PC-9 (cell line): Measurements from ENCODE around the gene PDE3B. TPM values are rescaled to one million over a fixed set of nuclear protein-coding genes. Genes with fewer than 3 reads are reported as not detected.
"Not testable (repeated sequence)": the region's sequence is repeated elsewhere in the genome, so short reads cannot be mapped to it uniquely, and the experiment has no call there.

Source experiments
- BruUV-seq: library from RNA; stranded (reverse); fragments of 400-500 nt; replicated peaks from 2 replicates; lab custom pipeline; 2021; lab: Mats Ljungman, UMichigan
- CTCF ChIA-PET: fragments of 300-600 bp; sonication (Branson Sonifier 250); formaldehyde crosslinking; loops from one replicate; lab custom pipeline; 2022; ENCODE audit warnings: antibody characterized with exemption; lab: Charles Lee
- POLR2A ChIA-PET: fragments of 300-600 bp; sonication (Branson Sonifier 250); formaldehyde crosslinking; loops from one replicate; lab custom pipeline; 2022; ENCODE audit warnings: antibody characterized with exemption; ENCODE audit not compliant: unreplicated experiment; lab: Charles Lee
- DNase-seq, 2 experiments: peaks; one replicate each; pipeline versions ENCODE4 v3.0.0 to v3.0.0-alpha.2; 2015 to 2022; ENCODE audit warnings: mixed read lengths in 1 of 2
- H2AFZ ChIP-seq: fragments of 200-600 bp; sonication (generic); 2 replicates; pipeline ENCODE4 v1.8.1; 2017; ENCODE audit warnings: antibody characterized with exemption
- H3F3A ChIP-seq: fragments of 200-600 bp; sonication (generic); 2 replicates; pipeline ENCODE4 v1.8.1; 2017; ENCODE audit warnings: antibody characterized with exemption, mild to moderate bottlenecking, low read depth; ENCODE audit not compliant: insufficient read depth
- H3K27ac ChIP-seq: fragments of 200-600 bp; sonication (generic); 2 replicates; pipeline ENCODE4 v1.6.1; 2016; ENCODE audit warnings: mixed run types
- H3K27me3 ChIP-seq: fragments of 200-600 bp; sonication (generic); 2 replicates; pipeline ENCODE4 v1.6.1; 2016; ENCODE audit warnings: low read depth, mixed run types; ENCODE audit not compliant: insufficient read depth
- H3K36me3 ChIP-seq: fragments of 200-600 bp; sonication (generic); 2 replicates; pipeline ENCODE4 v1.6.1; 2016; ENCODE audit warnings: low read depth, mixed run types
- H3K4me1 ChIP-seq: fragments of 200-600 bp; sonication (generic); replicated peaks from 2 replicates; pipeline ENCODE4 v1.6.1; 2016; ENCODE audit warnings: mixed run types; ENCODE audit not compliant: insufficient read depth
- H3K4me2 ChIP-seq: fragments of 200-600 bp; sonication (generic); 2 replicates; pipeline ENCODE4 v1.6.1; 2017; ENCODE audit warnings: mixed run types
- H3K4me3 ChIP-seq: fragments of 200-600 bp; sonication (generic); 2 replicates; pipeline ENCODE4 v1.6.1; 2016; ENCODE audit warnings: mixed run types
- H3K79me2 ChIP-seq: fragments of 200-600 bp; sonication (generic); 2 replicates; pipeline ENCODE4 v1.6.1; 2017; ENCODE audit warnings: low read depth, mixed run types
- H3K9me2 ChIP-seq: fragments of 200-600 bp; sonication (generic); 2 replicates; pipeline ENCODE4 v1.8.1; 2017; ENCODE audit warnings: mild to moderate bottlenecking; ENCODE audit not compliant: insufficient read depth
- H3K9me3 ChIP-seq: fragments of 200-600 bp; sonication (generic); 2 replicates; pipeline ENCODE4 v1.8.1; 2016; ENCODE audit warnings: low read depth; ENCODE audit not compliant: insufficient read depth
- H4K20me1 ChIP-seq: fragments of 200-600 bp; sonication (generic); 2 replicates; pipeline ENCODE4 v1.8.1; 2017; ENCODE audit not compliant: insufficient read depth
- EZH2 ChIP-seq: fragments of 200-600 bp; sonication (generic); IDR thresholded peaks from 2 replicates; pipeline ENCODE4 v1.8.0; 2017; ENCODE audit warnings: antibody characterized with exemption, low read depth
- intact Hi-C: fragments of 100-400 bp; cut with micrococcal nuclease; formaldehyde crosslinking; loops from one replicate; pipeline ENCODE4 v1.10.0; 2022; ENCODE audit not compliant: unreplicated experiment
- total RNA-seq: library from RNA; stranded (reverse); gene quantifications from 2 replicates; pipeline ENCODE4 v1.2.3, GENCODE V29; 2021
- TF ChIP-seq, protein P1 (sequence below): fragments of 200-600 bp; sonication (generic); conservative IDR thresholded peaks from 2 replicates; pipeline ENCODE4 v1.6.1; 2017; ENCODE audit warnings: mixed run types, antibody characterized with exemption, mild to moderate bottlenecking, moderate library complexity

Gene PDE3B
- total RNA-seq, 1 experiment from 2014 or later: not detected

DNA sequence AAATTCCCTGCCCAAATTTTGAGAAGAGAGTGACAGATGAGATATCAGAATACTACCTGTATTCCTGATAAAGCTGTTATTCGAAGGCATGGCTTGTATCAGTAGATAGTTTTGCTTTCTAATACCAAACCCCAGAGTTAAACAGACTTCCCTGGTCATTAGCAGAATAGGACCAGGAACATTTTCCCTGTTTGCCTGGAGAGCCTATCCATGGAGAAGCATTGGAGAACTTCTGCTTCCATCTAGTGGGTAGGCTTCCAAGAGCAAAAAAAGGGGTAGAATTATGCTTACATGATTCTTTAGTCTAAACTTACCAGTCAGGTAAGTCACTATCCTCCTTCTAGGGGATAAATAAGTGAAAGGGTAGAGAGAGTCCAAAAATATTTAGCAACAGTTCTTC lies 14.2 kb downstream of the PDE3B start:
- no TSS peak for BruUV-seq
- no peaks in the 10 kb centered on the region for H3K36me3 ChIP-seq
- H2AFZ ChIP-seq: no peak overlapping the region
- POLR2A ChIA-PET: no interaction called here
- no peaks in the 10 kb centered on the region for H3K9me2 ChIP-seq
- no peaks in the 10 kb centered on the region for H3F3A ChIP-seq
- intact Hi-C loops: no loop called here
- no peaks in the 10 kb centered on the region for H3K4me1 ChIP-seq
- H3K9me3 ChIP-seq: no peaks in the 10 kb centered on the region
- no peak for DNase-seq
- CTCF ChIA-PET: no interaction called here
- no peaks in the 10 kb centered on the region for H3K27me3 ChIP-seq
- no peak overlapping the region for H3K4me3 ChIP-seq
- TF ChIP-seq EZH2: no peak
- H3K4me2 ChIP-seq: no peak overlapping the region
- no peak overlapping the region for H3K27ac ChIP-seq
- H3K79me2 ChIP-seq: no peaks in the 10 kb centered on the region
- H4K20me1 ChIP-seq: no peaks in the 10 kb centered on the region

GRCh38 chr11:14664926-14665325 lies 21.3 kb downstream of the PDE3B start:
- intact Hi-C loops: not testable (repeated sequence)

DNA sequence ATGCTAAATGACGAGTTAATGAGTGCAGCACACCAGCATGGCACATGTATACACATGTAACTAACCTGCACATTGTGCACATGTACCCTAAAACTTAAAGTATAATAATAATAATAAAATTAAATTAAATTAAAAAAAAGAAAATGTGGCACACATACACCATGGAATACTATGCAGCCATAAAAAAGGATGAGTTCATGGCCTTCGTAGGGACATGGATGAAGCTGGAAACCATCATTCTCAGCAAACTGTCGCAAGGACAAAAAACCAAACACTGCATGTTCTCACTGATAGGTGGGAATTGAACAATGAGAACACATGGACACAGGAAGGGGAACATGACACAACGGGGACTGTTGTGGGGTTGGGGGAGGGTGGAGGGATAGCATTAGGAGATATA lies 23.7 kb downstream of the PDE3B start:
- H3F3A ChIP-seq, H4K20me1 ChIP-seq, H3K9me3 ChIP-seq, H3K27ac ChIP-seq, intact Hi-C loops, BruUV-seq, H3K9me2 ChIP-seq, CTCF ChIA-PET, H3K27me3 ChIP-seq, H3K4me3 ChIP-seq, POLR2A ChIA-PET, DNase-seq, H2AFZ ChIP-seq, H3K36me3 ChIP-seq, H3K4me1 ChIP-seq, H3K4me2 ChIP-seq, H3K79me2 ChIP-seq: not testable (repeated sequence)

More at GRCh38 chr11:14664926-14665325, 21.3 kb downstream of the PDE3B start:
- H2AFZ ChIP-seq, H3K36me3 ChIP-seq, H3K27me3 ChIP-seq, H4K20me1 ChIP-seq, H3K9me3 ChIP-seq, POLR2A ChIA-PET, H3K9me2 ChIP-seq, H3K4me2 ChIP-seq, H3K4me1 ChIP-seq, CTCF ChIA-PET, BruUV-seq, H3F3A ChIP-seq, H3K27ac ChIP-seq, DNase-seq, H3K79me2 ChIP-seq, H3K4me3 ChIP-seq: not testable (repeated sequence)

- Histone ChIP-seq H3K79me2 (no peaks in the 10 kb centered on the region), H3K9me2 (no peaks in the 10 kb centered on the region), H3K4me2 (no peak overlapping the region), H3K4me1 (no peaks in the 10 kb centered on the region), H3F3A (no peaks in the 10 kb centered on the region), H3K36me3 (no peaks in the 10 kb centered on the region), H3K27me3 (no peaks in the 10 kb centered on the region), H3K4me3 (no peak overlapping the region), H3K9me3 (no peaks in the 10 kb centered on the region), H3K27ac (no peak overlapping the region), H4K20me1 (no peaks in the 10 kb centered on the region), H2AFZ (no peak overlapping the region)
- intact Hi-C loops: no loop called here
- TF ChIP-seq, protein P1, sequence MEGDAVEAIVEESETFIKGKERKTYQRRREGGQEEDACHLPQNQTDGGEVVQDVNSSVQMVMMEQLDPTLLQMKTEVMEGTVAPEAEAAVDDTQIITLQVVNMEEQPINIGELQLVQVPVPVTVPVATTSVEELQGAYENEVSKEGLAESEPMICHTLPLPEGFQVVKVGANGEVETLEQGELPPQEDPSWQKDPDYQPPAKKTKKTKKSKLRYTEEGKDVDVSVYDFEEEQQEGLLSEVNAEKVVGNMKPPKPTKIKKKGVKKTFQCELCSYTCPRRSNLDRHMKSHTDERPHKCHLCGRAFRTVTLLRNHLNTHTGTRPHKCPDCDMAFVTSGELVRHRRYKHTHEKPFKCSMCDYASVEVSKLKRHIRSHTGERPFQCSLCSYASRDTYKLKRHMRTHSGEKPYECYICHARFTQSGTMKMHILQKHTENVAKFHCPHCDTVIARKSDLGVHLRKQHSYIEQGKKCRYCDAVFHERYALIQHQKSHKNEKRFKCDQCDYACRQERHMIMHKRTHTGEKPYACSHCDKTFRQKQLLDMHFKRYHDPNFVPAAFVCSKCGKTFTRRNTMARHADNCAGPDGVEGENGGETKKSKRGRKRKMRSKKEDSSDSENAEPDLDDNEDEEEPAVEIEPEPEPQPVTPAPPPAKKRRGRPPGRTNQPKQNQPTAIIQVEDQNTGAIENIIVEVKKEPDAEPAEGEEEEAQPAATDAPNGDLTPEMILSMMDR: no peak
- TF ChIP-seq EZH2: no peak
- ChIA-PET POLR2A (no interaction called here), CTCF (no interaction called here)
- DNase-seq: no peak
- BruUV-seq: no TSS peak
These were observed 25.2 kb downstream of the PDE3B start for GRCh38 chr11:14668731-14669301.
